IMR-90 (cell line): ENCODE data around the gene EIF2B4. TPM values are rescaled to one million over a fixed set of nuclear protein-coding genes. Genes with fewer than 3 reads are reported as not detected.

Experiments
- ATAC-seq: fragments of 200-7000 bp; cut with Tn5 transposase; 2 replicates; pipeline ENCODE4 v1.9.1; 2020; ENCODE audit warnings: low read depth, mild to moderate bottlenecking, moderate library complexity
- BruUV-seq: library from RNA; stranded (reverse); fragments of 400-500 nt; replicated peaks from 2 replicates; lab custom pipeline; 2021; lab: Mats Ljungman, UMichigan
- CTCF ChIA-PET: fragments of 300-600 bp; formaldehyde crosslinking; extraction: SDS; loops from one replicate; lab custom pipeline; 2021; ENCODE audit warnings: antibody characterized with exemption; lab: Yijun Ruan, JAX
- POLR2A ChIA-PET: fragments of 300-600 bp; sonication (Branson Sonifier 250); formaldehyde crosslinking; loops from one replicate; lab custom pipeline; 2022; ENCODE audit warnings: antibody characterized with exemption; ENCODE audit not compliant: unreplicated experiment; lab: Charles Lee
- DNase-seq: peaks from one replicate; pipeline ENCODE4 v3.0.0; 2013
- H2AFZ ChIP-seq: replicated peaks from 2 replicates; pipeline ENCODE3; 2013; ENCODE audit warnings: low read length, mild to moderate bottlenecking; ENCODE audit not compliant: poor library complexity
- H2AK5ac ChIP-seq: 2 replicates; pipeline ENCODE4 v1.6.1; 2013; ENCODE audit warnings: low read depth, low read length, inconsistent platforms
- H2AK9ac ChIP-seq: replicated peaks from 2 replicates; pipeline ENCODE3; 2013; ENCODE audit warnings: mild to moderate bottlenecking, low read depth, low read length, moderate library complexity; ENCODE audit not compliant: poor library complexity
- H2BK120ac ChIP-seq: 2 replicates; pipeline ENCODE4 v1.6.1; 2013; ENCODE audit warnings: low read depth, low read length, inconsistent platforms
- H2BK15ac ChIP-seq: 3 replicates; pipeline ENCODE4 v1.6.1; 2013; ENCODE audit warnings: low read depth, low read length, inconsistent platforms
- H2BK20ac ChIP-seq: 2 replicates; pipeline ENCODE4 v1.6.1; 2013; ENCODE audit warnings: low read depth, mild to moderate bottlenecking, inconsistent platforms, low read length, moderate library complexity
- H2BK5ac ChIP-seq: 2 replicates; pipeline ENCODE4 v1.6.1; 2013; ENCODE audit warnings: mild to moderate bottlenecking, low read depth, low read length, inconsistent platforms; ENCODE audit not compliant: poor library complexity, severe bottlenecking
- H3K14ac ChIP-seq: replicated peaks from 2 replicates; pipeline ENCODE4 v1.6.1; 2013; ENCODE audit warnings: low read depth, low read length, inconsistent platforms
- H3K18ac ChIP-seq: 2 replicates; pipeline ENCODE4 v1.6.1; 2013; ENCODE audit warnings: low read depth, low read length, control low read depth
- H3K23ac ChIP-seq: 2 replicates; pipeline ENCODE4 v1.6.1; 2013; ENCODE audit warnings: low read depth, low read length, inconsistent platforms
- H3K27ac ChIP-seq: 2 replicates; pipeline ENCODE4 v1.5.1; 2013; ENCODE audit warnings: mild to moderate bottlenecking, control low read depth, low read length; ENCODE audit not compliant: insufficient read depth
- H3K27me3 ChIP-seq: 2 replicates; pipeline ENCODE4 v1.6.1; 2013; ENCODE audit warnings: low read length; ENCODE audit not compliant: control insufficient read depth, insufficient read depth
- H3K36me3 ChIP-seq: 2 replicates; pipeline ENCODE4 v1.6.1; 2013; ENCODE audit warnings: low read length, mixed read lengths; ENCODE audit not compliant: control insufficient read depth, insufficient read depth
- H3K4ac ChIP-seq: 2 replicates; pipeline ENCODE4 v1.6.1; 2013; ENCODE audit warnings: low read depth, low read length, inconsistent platforms
- H3K4me1 ChIP-seq: 2 replicates; pipeline ENCODE4 v1.6.1; 2013; ENCODE audit warnings: low read length, mixed read lengths; ENCODE audit not compliant: control insufficient read depth, insufficient read depth
- H3K4me2 ChIP-seq: 2 replicates; pipeline ENCODE4 v1.6.1; 2013; ENCODE audit warnings: low read depth, mild to moderate bottlenecking, control low read depth, low read length, moderate library complexity
- H3K4me3 ChIP-seq: 2 replicates; pipeline ENCODE4 v1.5.1; 2013; ENCODE audit warnings: low read depth, mild to moderate bottlenecking, control low read depth, low read length, moderate library complexity; ENCODE audit not compliant: insufficient read depth
- H3K56ac ChIP-seq: 2 replicates; pipeline ENCODE4 v1.6.1; 2013; ENCODE audit warnings: low read length, inconsistent platforms; ENCODE audit not compliant: insufficient read depth; ENCODE audit errors: extremely low read depth
- H3K79me1 ChIP-seq, 2 experiments: 2 replicates each; pipeline ENCODE4 v1.6.1; 2013; ENCODE audit warnings: low read length in 2 of 2, inconsistent platforms in 1 of 2, low read depth in 1 of 2
- H3K9ac ChIP-seq: 2 replicates; pipeline ENCODE4 v1.6.1; 2013; ENCODE audit warnings: low read depth, low read length, control low read depth
- H3K9me1 ChIP-seq: 2 replicates; pipeline ENCODE4 v1.6.1; 2013; ENCODE audit warnings: low read length, inconsistent platforms; ENCODE audit not compliant: insufficient read depth
- H3K9me3 ChIP-seq: 2 replicates; pipeline ENCODE4 v1.6.1; 2013; ENCODE audit warnings: low read length; ENCODE audit not compliant: control insufficient read depth, insufficient read depth
- H4K20me1 ChIP-seq: 2 replicates; pipeline ENCODE4 v1.6.1; 2013; ENCODE audit warnings: low read length, inconsistent platforms; ENCODE audit not compliant: insufficient read depth
- H4K5ac ChIP-seq: 2 replicates; pipeline ENCODE4 v1.6.1; 2013; ENCODE audit warnings: mild to moderate bottlenecking, low read depth, low read length, control low read depth
- H4K8ac ChIP-seq, 2 experiments: 2 replicates each; pipeline ENCODE4 v1.6.1; 2013; ENCODE audit warnings: low read depth in 2 of 2, low read length in 2 of 2, control low read depth in 1 of 2, inconsistent platforms in 1 of 2
- H4K91ac ChIP-seq: 2 replicates; pipeline ENCODE4 v1.6.1; 2013; ENCODE audit warnings: low read depth, low read length, inconsistent platforms; ENCODE audit not compliant: insufficient read depth
- BHLHE40 ChIP-seq: fragments of 150-350 bp; IDR thresholded peaks from 2 replicates; pipeline ENCODE4 v1.6.1; 2016; ENCODE audit warnings: mild to moderate bottlenecking, low read depth, low read length
- CHD1 ChIP-seq: IDR thresholded peaks from 2 replicates; pipeline ENCODE4 v1.6.1; 2012; ENCODE audit warnings: low read depth, low read length, improper control_type of control experiment
- CTCF ChIP-seq: conservative IDR thresholded peaks from 2 replicates; pipeline ENCODE4 v1.5.1; 2012; ENCODE audit warnings: mild to moderate bottlenecking, low read depth, low read length, improper control_type of control experiment
- ELK1 ChIP-seq: fragments of 150-350 bp; IDR thresholded peaks from 2 replicates; pipeline ENCODE4 v1.6.1; 2016; ENCODE audit warnings: low read depth, mild to moderate bottlenecking, low read length, moderate library complexity, borderline replicate concordance
- FOS ChIP-seq: fragments of 150-350 bp; IDR thresholded peaks from 2 replicates; pipeline ENCODE4 v1.6.1; 2016; ENCODE audit warnings: low read depth, low read length
- MAZ ChIP-seq: IDR thresholded peaks from 2 replicates; pipeline ENCODE4 v1.6.1; 2012; ENCODE audit warnings: low read depth, mild to moderate bottlenecking, low read length, improper control_type of control experiment, moderate library complexity, borderline replicate concordance
- POLR2A ChIP-seq: IDR thresholded peaks from 2 replicates; pipeline ENCODE4 v1.6.1; 2012; ENCODE audit warnings: mild to moderate bottlenecking, low read depth, low read length
- RAD21 ChIP-seq: IDR thresholded peaks from 2 replicates; pipeline ENCODE4 v1.6.1; 2012; ENCODE audit warnings: low read length, improper control_type of control experiment
- RCOR1 ChIP-seq: IDR thresholded peaks from 2 replicates; pipeline ENCODE4 v1.6.1; 2012; ENCODE audit warnings: mild to moderate bottlenecking, low read length, improper control_type of control experiment; ENCODE audit not compliant: insufficient replicate concordance
- RFX5 ChIP-seq: IDR thresholded peaks from 2 replicates; pipeline ENCODE4 v1.8.0; 2012; ENCODE audit warnings: low read depth, mild to moderate bottlenecking, low read length, moderate library complexity
- SMC3 ChIP-seq: fragments of 150-350 bp; IDR thresholded peaks from 2 replicates; pipeline ENCODE4 v1.6.1; 2016; ENCODE audit warnings: low read depth, mild to moderate bottlenecking, antibody characterized with exemption, low read length, moderate library complexity
- USF2 ChIP-seq: fragments of 150-350 bp; IDR thresholded peaks from 2 replicates; pipeline ENCODE4 v1.6.1; 2017; ENCODE audit warnings: mild to moderate bottlenecking, antibody characterized with exemption, low read length, low read depth
- WGBS, 2 experiments: methylation state at CpG; one replicate each; pipeline versions ENCODE4 v1.1.5 to v1.1.7; 2013; ENCODE audit warnings: missing lambda C conversion rate in 2 of 2; ENCODE audit not compliant: insufficient read length in 1 of 2; ENCODE audit errors: extremely low coverage in 2 of 2; 5-methylcytosine and 5-hydroxymethylcytosine counted together
- dilution Hi-C: fragments of 300-500 bp; cut with HindIII; formaldehyde crosslinking; loops from one replicate; pipeline ENCODE4 v1.14.3; 2018; ENCODE audit warnings: low sequenced_read_pairs; ENCODE audit not compliant: unreplicated experiment
- in situ Hi-C: fragments of 300-500 bp; cut with MboI; formaldehyde crosslinking; loops from 3 replicates; pipeline ENCODE4 v1.14.3; 2019; ENCODE audit warnings: low sequenced_read_pairs, inconsistent platforms, mixed read lengths
- intact Hi-C: fragments of 100-400 bp; cut with micrococcal nuclease; formaldehyde crosslinking; loops from 2 replicates; pipeline ENCODE4 v1.10.0; 2022
- polyA plus RNA-seq, 3 experiments: library from polyadenylated mRNA; depleted of rRNA; stranded (reverse); fragments of >200 nt; gene quantifications; 2 replicates each; pipeline ENCODE4 v1.2.3, GENCODE V29; 2012; ENCODE audit warnings: low replicate concordance in 1 of 3
- total RNA-seq: library from RNA; depleted of rRNA; stranded (reverse); fragments of >200 nt; gene quantifications from 2 replicates; pipeline ENCODE4 v1.2.3, GENCODE V29; 2012

The EIF2B4 gene
- total and polyA plus RNA-seq, 2 of the 4 experiments (the other 2 are of a cell fraction) = 40.3 to 47.9 TPM

GRCh38 chr2:27316655-27317412, 53.3 kb downstream of the EIF2B4 start:
- Histone ChIP-seq H3K18ac (no peak overlapping the region), H3K4me2 (no peak overlapping the region), H2AK5ac (no peak overlapping the region), H3K9me3 (no peaks in the 10 kb centered on the region), H3K27me3 (no peaks in the 10 kb centered on the region), H3K56ac (no peak overlapping the region), H2BK120ac (no peak overlapping the region), H3K4ac (no peak overlapping the region), H2BK5ac (no peak overlapping the region), H3K23ac (no peak overlapping the region), H3K4me1 (peaks cover 7% of the 10 kb centered on the region), H2AFZ (no peak overlapping the region), H3K27ac (no peak overlapping the region), H4K91ac (no peak overlapping the region), H3K36me3 (peaks cover 11% of the 10 kb centered on the region), H2BK20ac (no peak overlapping the region), H3K9me1 (peaks cover 7% of the 10 kb centered on the region; the same call in 1 of the 2 replicates), H3K9ac (no peak overlapping the region), H2BK15ac (no peak overlapping the region), H4K5ac (no peak overlapping the region), H3K14ac (no peak overlapping the region), H3K79me1 (peaks cover 7 to 29% of the 10 kb centered on the region in 2 experiments), H3K4me3 (no peak overlapping the region), H2AK9ac (no peak overlapping the region), H4K20me1 (no peaks in the 10 kb centered on the region), H4K8ac (no peak overlapping the region)
- POLR2A ChIA-PET = no interaction called here
- 91% methylated on average over 6 of the region's 12 CpGs; no CpG with 5 or more reads in 1 of the 2 experiments for WGBS, 2 experiments
- TF ChIP-seq ELK1 (no peak), RAD21 (no peak), RCOR1 (no peak), SMC3 (no peak), CTCF (no peak), RFX5 (no peak), USF2 (no peak), BHLHE40 (no peak), POLR2A (no peak), CHD1 (no peak), MAZ (no peak), FOS (no peak)
- intact Hi-C loops = no loop called here
- BruUV-seq = no TSS peak
- no peak for DNase-seq
- ATAC-seq = no peak
- CTCF ChIA-PET = no interaction called here
- in situ Hi-C loops = no loop called here
- dilution Hi-C loops = no loop called here
